Esophagus muscularis mucosa (tissue), 3 donors: ENCODE measurements around the gene TRAPPC3L.

Experiments used
- POLR2A ChIP-seq: fragments of 450-650 bp; IDR thresholded peaks from one replicate; pipeline ENCODE4 v1.6.1; 2017; ENCODE audit warnings: antibody characterized with exemption, moderate library complexity, mild to moderate bottlenecking, low read depth
- POLR2AphosphoS5 ChIP-seq, 2 donors: sonication (generic); formaldehyde crosslinking; IDR thresholded peaks; one replicate each; pipeline ENCODE4 v1.6.1; 2017; ENCODE audit warnings: antibody characterized with exemption in 2 of 2
- TF ChIP-seq, protein P1 (sequence below), 3 experiments: fragments of 200-600 bp in 2 of 3; fragments of 450-650 bp in 1 of 3; sonication (generic) in 2 of 3; IDR thresholded peaks; one replicate each; pipeline ENCODE4 v1.5.1; 2017 to 2019; ENCODE audit warnings: antibody characterized with exemption in 3 of 3, mild to moderate bottlenecking in 2 of 3, moderate library complexity in 1 of 3

GRCh38 chr6:116595247-116595646, 49.8 kb upstream of the TRAPPC3L start:
- TF ChIP-seq POLR2AphosphoS5 (IDR thresholded peaks at IDR 0.05) (no peak), POLR2A (no peak)
- TF ChIP-seq, protein P1, sequence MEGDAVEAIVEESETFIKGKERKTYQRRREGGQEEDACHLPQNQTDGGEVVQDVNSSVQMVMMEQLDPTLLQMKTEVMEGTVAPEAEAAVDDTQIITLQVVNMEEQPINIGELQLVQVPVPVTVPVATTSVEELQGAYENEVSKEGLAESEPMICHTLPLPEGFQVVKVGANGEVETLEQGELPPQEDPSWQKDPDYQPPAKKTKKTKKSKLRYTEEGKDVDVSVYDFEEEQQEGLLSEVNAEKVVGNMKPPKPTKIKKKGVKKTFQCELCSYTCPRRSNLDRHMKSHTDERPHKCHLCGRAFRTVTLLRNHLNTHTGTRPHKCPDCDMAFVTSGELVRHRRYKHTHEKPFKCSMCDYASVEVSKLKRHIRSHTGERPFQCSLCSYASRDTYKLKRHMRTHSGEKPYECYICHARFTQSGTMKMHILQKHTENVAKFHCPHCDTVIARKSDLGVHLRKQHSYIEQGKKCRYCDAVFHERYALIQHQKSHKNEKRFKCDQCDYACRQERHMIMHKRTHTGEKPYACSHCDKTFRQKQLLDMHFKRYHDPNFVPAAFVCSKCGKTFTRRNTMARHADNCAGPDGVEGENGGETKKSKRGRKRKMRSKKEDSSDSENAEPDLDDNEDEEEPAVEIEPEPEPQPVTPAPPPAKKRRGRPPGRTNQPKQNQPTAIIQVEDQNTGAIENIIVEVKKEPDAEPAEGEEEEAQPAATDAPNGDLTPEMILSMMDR (IDR thresholded peaks at IDR 0.05): no peak
